SU-DHL-6 (cell line): Measurements from ENCODE around the gene PLCL1.

ENCODE experiments used
- H2AFZ ChIP-seq: fragments of 200-600 bp; sonication (generic); 2 replicates; pipeline ENCODE4 v1.6.1; 2014; ENCODE audit warnings: low read depth, mild to moderate bottlenecking, moderate library complexity, mixed read lengths, antibody characterized with exemption, low read length; ENCODE audit not compliant: severe bottlenecking
- H3F3A ChIP-seq: fragments of 200-600 bp; shearing (Covaris generic); 2 replicates; pipeline ENCODE4 v1.6.0; 2016; ENCODE audit warnings: antibody characterized with exemption, mild to moderate bottlenecking; ENCODE audit not compliant: insufficient read depth
- H3K27ac ChIP-seq: fragments of 200-600 bp; sonication (generic); 2 replicates; pipeline ENCODE4 v1.5.1; 2016; ENCODE audit warnings: low read depth, mild to moderate bottlenecking, low read length, moderate library complexity, mixed read lengths
- H3K27me3 ChIP-seq: fragments of 200-600 bp; sonication (generic), shearing (Covaris generic); 2 replicates; pipeline ENCODE4 v1.6.0; 2014; ENCODE audit warnings: mild to moderate bottlenecking, low read length
- H3K36me3 ChIP-seq: fragments of 200-600 bp; sonication (generic); 2 replicates; pipeline ENCODE4 v1.6.1; 2014; ENCODE audit warnings: mild to moderate bottlenecking, low read length, mixed read lengths
- H3K4me2 ChIP-seq: fragments of 300-600, 200-600 bp; shearing (Covaris generic), sonication (generic); 2 replicates; pipeline ENCODE4 v1.6.0; 2014; ENCODE audit warnings: low read length, low read depth, mild to moderate bottlenecking; ENCODE audit not compliant: poor library complexity, severe bottlenecking
- H3K4me3 ChIP-seq: fragments of 200-600 bp; sonication (generic); 2 replicates; pipeline ENCODE4 v1.5.1; 2014; ENCODE audit warnings: antibody characterized with exemption, low read length, mild to moderate bottlenecking, mixed read lengths; ENCODE audit not compliant: insufficient read depth, poor library complexity, severe bottlenecking
- H3K79me2 ChIP-seq: fragments of 200-600 bp; sonication (generic); 2 replicates; pipeline ENCODE4 v1.6.1; 2014; ENCODE audit warnings: mild to moderate bottlenecking, low read length, moderate library complexity; ENCODE audit not compliant: insufficient read depth
- H3K9ac ChIP-seq: fragments of 200-600 bp; sonication (generic); 2 replicates; pipeline ENCODE4 v1.7.0; 2014; ENCODE audit warnings: mild to moderate bottlenecking, low read length
- H3K9me2 ChIP-seq: fragments of 200-600 bp; sonication (generic); replicated peaks from 2 replicates; pipeline ENCODE4 v1.6.1; 2014; ENCODE audit warnings: low read length; ENCODE audit not compliant: insufficient read depth
- H3K9me3 ChIP-seq: fragments of 200-600 bp; sonication (generic); 2 replicates; pipeline ENCODE4 v1.6.1; 2014; ENCODE audit warnings: low read length, mixed read lengths; ENCODE audit not compliant: insufficient read depth
- H4K20me1 ChIP-seq: fragments of 200-600 bp; sonication (generic); 2 replicates; pipeline ENCODE4 v1.6.1; 2014; ENCODE audit warnings: low read depth, mild to moderate bottlenecking, antibody characterized with exemption, low read length, moderate library complexity, mixed read lengths
- EZH2phosphoT487 ChIP-seq: fragments of 200-600 bp; sonication (generic), shearing (Covaris generic); conservative IDR thresholded peaks from 2 replicates; pipeline ENCODE4 v1.6.1; 2018; ENCODE audit warnings: mild to moderate bottlenecking, antibody characterized with exemption, low read length, moderate library complexity, mixed read lengths
- TF ChIP-seq, protein P1 (sequence below): fragments of 200-600 bp; sonication (generic); IDR thresholded peaks from one replicate; pipeline ENCODE4 v1.5.1; 2017; ENCODE audit warnings: antibody characterized with exemption, mild to moderate bottlenecking, low read length, moderate library complexity; ENCODE audit not compliant: insufficient read depth, poor library complexity, severe bottlenecking

Gene PLCL1

DNA sequence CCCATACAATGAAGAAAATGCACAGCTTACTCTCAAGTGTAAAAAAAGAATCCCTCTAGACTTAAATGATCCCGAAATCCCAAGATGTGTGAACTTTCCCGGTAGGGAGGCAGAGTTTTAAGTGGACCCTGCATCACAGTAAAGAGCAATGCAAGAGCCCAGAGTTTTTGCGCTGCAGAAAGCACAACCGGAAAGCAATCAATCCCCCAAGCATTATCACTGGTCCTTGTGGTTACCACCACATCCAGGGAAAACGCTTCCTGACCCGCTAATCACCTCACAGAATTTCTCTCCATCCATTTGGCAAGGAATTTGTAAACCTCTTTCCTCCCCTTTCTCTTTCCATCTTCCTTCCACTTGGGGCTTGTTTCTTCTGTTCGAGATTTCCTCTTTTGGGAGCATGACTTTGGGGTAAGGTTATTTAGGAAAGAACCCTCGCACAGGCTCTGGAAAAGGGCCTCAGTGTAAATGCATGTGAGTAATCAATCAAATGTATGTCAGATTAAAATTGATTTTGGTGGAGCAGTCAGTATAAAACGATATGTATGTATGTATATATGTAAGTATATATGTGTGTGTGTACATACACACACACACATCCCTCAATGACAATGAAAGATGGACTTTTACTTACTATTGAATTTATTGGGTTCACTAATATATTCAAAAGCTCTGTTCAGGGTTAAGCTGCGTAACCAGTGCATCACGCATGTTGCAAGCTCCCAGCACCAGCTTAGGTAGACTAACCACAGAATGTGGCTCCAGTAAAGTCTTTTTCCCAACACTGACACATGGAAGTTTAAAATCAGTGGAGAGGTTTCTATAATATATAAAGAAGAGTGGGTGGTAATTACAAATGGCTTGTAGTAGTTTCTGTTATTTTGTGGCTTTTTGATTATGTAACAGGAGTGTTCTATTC, 1.6 kb downstream of the PLCL1 start:
- Histone ChIP-seq H3F3A (no peaks in the 10 kb centered on the region), H3K4me3 (no peak overlapping the region), H3K4me2 (no peak overlapping the region), H3K27me3 (no peaks in the 10 kb centered on the region), H3K27ac (no peak overlapping the region), H3K79me2 (no peaks in the 10 kb centered on the region), H3K9me3 (no peaks in the 10 kb centered on the region), H3K36me3 (no peaks in the 10 kb centered on the region), H3K9me2 (no peaks in the 10 kb centered on the region), H2AFZ (no peak overlapping the region), H3K9ac (no peak overlapping the region), H4K20me1 (no peaks in the 10 kb centered on the region)
- no peak for TF ChIP-seq EZH2phosphoT487
- TF ChIP-seq, protein P1, sequence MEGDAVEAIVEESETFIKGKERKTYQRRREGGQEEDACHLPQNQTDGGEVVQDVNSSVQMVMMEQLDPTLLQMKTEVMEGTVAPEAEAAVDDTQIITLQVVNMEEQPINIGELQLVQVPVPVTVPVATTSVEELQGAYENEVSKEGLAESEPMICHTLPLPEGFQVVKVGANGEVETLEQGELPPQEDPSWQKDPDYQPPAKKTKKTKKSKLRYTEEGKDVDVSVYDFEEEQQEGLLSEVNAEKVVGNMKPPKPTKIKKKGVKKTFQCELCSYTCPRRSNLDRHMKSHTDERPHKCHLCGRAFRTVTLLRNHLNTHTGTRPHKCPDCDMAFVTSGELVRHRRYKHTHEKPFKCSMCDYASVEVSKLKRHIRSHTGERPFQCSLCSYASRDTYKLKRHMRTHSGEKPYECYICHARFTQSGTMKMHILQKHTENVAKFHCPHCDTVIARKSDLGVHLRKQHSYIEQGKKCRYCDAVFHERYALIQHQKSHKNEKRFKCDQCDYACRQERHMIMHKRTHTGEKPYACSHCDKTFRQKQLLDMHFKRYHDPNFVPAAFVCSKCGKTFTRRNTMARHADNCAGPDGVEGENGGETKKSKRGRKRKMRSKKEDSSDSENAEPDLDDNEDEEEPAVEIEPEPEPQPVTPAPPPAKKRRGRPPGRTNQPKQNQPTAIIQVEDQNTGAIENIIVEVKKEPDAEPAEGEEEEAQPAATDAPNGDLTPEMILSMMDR, result no peak

DNA sequence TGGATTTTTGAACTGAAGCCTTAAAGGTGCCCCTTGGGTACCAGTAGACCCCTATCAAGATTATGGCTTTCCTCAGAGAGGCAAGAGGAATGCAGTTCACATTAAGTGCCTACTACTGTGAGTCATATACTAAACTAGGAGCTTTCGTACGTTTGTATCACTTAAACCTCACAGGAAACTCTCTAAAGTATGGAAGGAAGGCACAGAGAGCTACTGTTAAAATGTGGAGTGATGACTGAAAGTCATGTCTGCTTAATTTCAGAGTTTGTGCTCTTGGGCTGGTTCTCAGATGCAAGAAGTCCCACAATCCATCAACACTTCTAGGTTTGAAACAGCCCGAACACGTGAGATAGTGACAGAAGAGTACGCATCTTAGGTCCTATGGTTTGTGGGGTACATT, 4.7 kb downstream of the PLCL1 start:
- no peaks in the 10 kb centered on the region for H3K9me3 ChIP-seq
- H2AFZ ChIP-seq, result no peak overlapping the region
- H3F3A ChIP-seq, result no peaks in the 10 kb centered on the region
- H3K4me2 ChIP-seq, result no peak overlapping the region
- no peak overlapping the region for H3K9ac ChIP-seq
- no peak for TF ChIP-seq EZH2phosphoT487
- TF ChIP-seq, protein P1, result no peak
- H3K27me3 ChIP-seq, result no peaks in the 10 kb centered on the region
- no peak overlapping the region for H3K27ac ChIP-seq
- H3K36me3 ChIP-seq, result no peaks in the 10 kb centered on the region
- H3K79me2 ChIP-seq, result no peaks in the 10 kb centered on the region
- no peaks in the 10 kb centered on the region for H3K9me2 ChIP-seq
- H3K4me3 ChIP-seq, result no peak overlapping the region
- H4K20me1 ChIP-seq, result no peaks in the 10 kb centered on the region

DNA sequence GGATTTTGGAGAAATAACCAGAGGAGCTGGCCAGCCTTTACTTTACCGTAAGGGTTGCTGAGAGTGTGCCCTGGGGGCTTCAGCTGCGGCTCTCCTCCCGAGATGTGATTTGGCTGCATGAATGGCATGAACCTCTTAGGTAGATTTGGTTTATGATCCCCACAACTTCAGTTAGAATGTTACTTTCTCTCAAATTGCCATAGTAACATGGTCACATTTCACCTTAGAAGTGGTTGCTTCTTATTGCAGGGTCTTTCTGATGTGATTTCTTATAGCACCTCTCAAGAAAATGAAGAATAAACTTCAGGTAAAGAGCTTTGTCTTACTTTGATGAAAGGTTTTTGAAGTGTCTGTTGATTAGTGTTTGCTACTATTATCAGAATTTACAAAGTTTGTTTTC, 5.6 kb downstream of the PLCL1 start:
- Histone ChIP-seq H3K79me2 (no peaks in the 10 kb centered on the region), H3K36me3 (no peaks in the 10 kb centered on the region), H3K27me3 (no peaks in the 10 kb centered on the region), H2AFZ (no peak overlapping the region), H3K9me2 (no peaks in the 10 kb centered on the region), H3K4me2 (no peak overlapping the region), H3F3A (no peaks in the 10 kb centered on the region), H3K27ac (no peak overlapping the region), H3K4me3 (no peak overlapping the region), H3K9ac (no peak overlapping the region), H3K9me3 (no peaks in the 10 kb centered on the region), H4K20me1 (no peaks in the 10 kb centered on the region)
- no peak for TF ChIP-seq EZH2phosphoT487
- TF ChIP-seq, protein P1, result no peak
